Measurements from ENCODE around the gene FBXO36. TPM values are rescaled to one million over a fixed set of nuclear protein-coding genes. Genes with fewer than 3 reads are reported as not detected.

Gene FBXO36
- total RNA-seq, 2 donors from 2014 or later, result 6.7 to 13.3 TPM

DNA sequence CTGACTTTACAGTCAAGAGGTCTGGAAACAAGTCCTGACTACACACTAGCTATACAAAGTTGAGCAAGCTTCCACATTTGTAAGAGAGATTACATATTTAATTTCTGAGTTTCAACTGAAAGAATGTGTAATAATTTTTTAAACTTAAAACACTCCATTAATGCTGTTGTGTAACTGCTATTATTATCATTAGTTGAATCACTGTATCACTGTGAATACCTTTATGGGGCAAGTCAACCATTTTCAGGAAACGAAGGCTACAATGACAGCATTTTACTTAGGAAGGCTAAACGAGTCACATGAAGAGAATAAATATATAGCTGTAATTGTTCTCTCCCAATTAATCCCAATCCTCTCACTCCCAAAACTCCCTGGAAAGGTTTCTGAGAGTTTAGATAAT lies 46.8 kb upstream of the FBXO36 start:
- H3K27me3 Mint-ChIP-seq (ENCODE audit: insufficient read depth), result no peaks in the 10 kb centered on the region
- peaks cover 39% of the 10 kb centered on the region for H3K36me3 Mint-ChIP-seq (ENCODE audit: low read depth)
- H3K9me3 Mint-ChIP-seq, result peaks cover 2% of the 10 kb centered on the region
- Histone ChIP-seq H3K4me1 (ENCODE audit: control insufficient read depth, insufficient read depth, low read length) (no peaks in the 10 kb centered on the region), H3K36me3 (ENCODE audit: control insufficient read depth, insufficient read depth, low read length) (peaks cover 68% of the 10 kb centered on the region), H3K4me3 (ENCODE audit: low read length) (no peak overlapping the region), H3K9me3 (ENCODE audit: control insufficient read depth, low read length) (peaks cover 6% of the 10 kb centered on the region), H3K27ac (ENCODE audit: low read depth, low read length) (no peak overlapping the region), H3K9ac (ENCODE audit: extremely low read depth, low read length, poor library complexity, severe bottlenecking) (no peak overlapping the region), H3K27me3 (ENCODE audit: control insufficient read depth, insufficient read depth, low read length, poor library complexity, severe bottlenecking) (no peaks in the 10 kb centered on the region)
- peak overlapping the region; percentile 26 for H3K27ac Mint-ChIP-seq
- TF ChIP-seq CTCF (conservative IDR thresholded peaks at IDR 0.05), result no peak
- no peak for DNase-seq
- WGBS, 2 experiments (ENCODE audit: insufficient coverage in 1 of 2, insufficient read length in 1 of 2), result 84 to 100% methylated on average over 1 to 2 of the region's 2 CpGs
- no peak overlapping the region for H3K4me3 Mint-ChIP-seq
- no peaks in the 10 kb centered on the region for H3K4me1 Mint-ChIP-seq

DNA sequence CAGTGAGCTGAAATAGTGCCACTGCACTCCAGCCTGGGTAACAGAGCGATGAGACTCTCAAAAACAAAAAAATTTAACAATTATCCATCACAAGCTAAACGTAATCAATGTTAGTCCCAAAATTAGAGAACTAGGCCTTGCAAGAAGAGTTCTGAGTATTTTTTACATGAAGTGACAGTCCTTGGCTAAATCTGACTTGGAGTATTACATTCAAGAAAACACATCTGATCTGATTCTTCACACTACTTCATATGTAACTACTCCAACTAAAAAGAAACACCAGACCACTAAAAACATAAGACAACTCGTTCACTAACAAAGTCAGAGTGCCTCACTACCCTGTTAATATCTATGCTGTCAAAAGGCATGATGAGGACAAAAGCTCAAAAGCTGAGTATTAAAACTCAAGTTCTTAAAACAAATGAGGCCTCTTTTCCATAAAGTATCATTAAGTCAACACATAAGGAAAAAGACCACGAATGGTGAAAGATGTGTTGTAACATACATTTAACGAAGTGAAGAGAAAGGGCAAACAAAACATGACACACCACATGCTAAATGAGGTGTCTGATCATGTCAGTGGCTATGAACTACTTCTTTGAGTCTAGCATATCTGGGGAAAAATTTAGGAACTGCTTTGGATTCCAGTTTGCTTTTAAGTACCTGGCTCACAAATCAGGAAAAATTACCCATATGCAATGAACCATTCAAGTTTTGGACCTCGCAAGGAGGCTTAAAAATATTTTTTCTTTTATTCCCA lies 42.9 kb upstream of the FBXO36 start:
- no peak overlapping the region for H3K4me3 ChIP-seq (ENCODE audit: low read length)
- H3K9me3 Mint-ChIP-seq, result peaks cover 2% of the 10 kb centered on the region
- peaks cover 8% of the 10 kb centered on the region for H3K4me1 ChIP-seq (ENCODE audit: control insufficient read depth, insufficient read depth, low read length)
- H3K27me3 ChIP-seq (ENCODE audit: control insufficient read depth, insufficient read depth, low read length, poor library complexity, severe bottlenecking), result no peaks in the 10 kb centered on the region
- peak overlapping the region; percentile 55 for H3K27ac Mint-ChIP-seq
- peaks cover 13% of the 10 kb centered on the region for H3K4me1 Mint-ChIP-seq
- H3K36me3 ChIP-seq (ENCODE audit: control insufficient read depth, insufficient read depth, low read length), result peaks cover 51% of the 10 kb centered on the region
- peaks cover 30% of the 10 kb centered on the region for H3K36me3 Mint-ChIP-seq (ENCODE audit: low read depth)
- no peaks in the 10 kb centered on the region for H3K27me3 Mint-ChIP-seq (ENCODE audit: insufficient read depth)
- H3K9me3 ChIP-seq (ENCODE audit: control insufficient read depth, low read length), result peaks cover 6% of the 10 kb centered on the region
- WGBS, 2 experiments (ENCODE audit: insufficient coverage in 1 of 2, insufficient read length in 1 of 2), result 95 to 96% methylated on average over 3 to 6 of the region's 6 CpGs
- no peak overlapping the region for H3K27ac ChIP-seq (ENCODE audit: low read depth, low read length)
- H3K4me3 Mint-ChIP-seq, result no peak overlapping the region
- TF ChIP-seq CTCF (conservative IDR thresholded peaks at IDR 0.05), result no peak
- no peak overlapping the region for H3K9ac ChIP-seq (ENCODE audit: extremely low read depth, low read length, poor library complexity, severe bottlenecking)
- no peak for DNase-seq

DNA sequence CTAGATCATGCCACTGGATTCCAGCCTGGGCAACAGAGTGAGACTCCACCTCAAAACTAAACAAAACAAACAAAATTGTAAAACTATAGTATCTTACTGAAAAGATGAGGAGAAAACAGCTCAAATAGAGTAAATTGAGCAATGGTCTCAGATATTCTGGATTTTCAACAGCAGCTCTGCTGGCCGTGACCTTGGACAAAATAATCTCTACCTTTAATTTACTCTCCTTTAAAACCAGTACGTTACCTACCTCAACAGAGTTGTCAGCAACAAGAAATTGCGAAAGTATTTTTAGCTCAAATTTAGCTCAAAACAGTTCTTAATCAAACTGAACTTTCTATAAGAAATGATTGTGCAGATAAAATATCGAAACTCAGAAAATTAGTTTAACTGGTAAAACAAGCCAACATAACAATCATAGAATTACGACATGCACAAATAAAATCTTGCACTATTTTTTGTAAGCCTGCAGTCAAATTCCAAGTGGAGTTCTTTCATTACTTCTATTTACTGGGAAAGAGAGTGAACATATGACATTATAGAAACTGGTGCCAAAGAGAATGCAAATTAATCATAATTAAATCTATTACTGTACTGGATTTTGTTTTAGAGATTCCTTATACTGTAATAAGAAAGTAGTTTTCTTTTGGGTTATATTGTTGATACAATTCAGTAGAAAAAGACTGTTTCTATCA lies 41.3 kb upstream of the FBXO36 start:
- peaks cover 6% of the 10 kb centered on the region for H3K9me3 ChIP-seq (ENCODE audit: control insufficient read depth, low read length)
- Mint-ChIP-seq H3K27me3 (ENCODE audit: insufficient read depth) (no peaks in the 10 kb centered on the region), H3K9me3 (peaks cover 2% of the 10 kb centered on the region), H3K36me3 (ENCODE audit: low read depth) (peaks cover 30% of the 10 kb centered on the region), H3K4me3 (no peak overlapping the region), H3K27ac (no peak overlapping the region), H3K4me1 (peaks cover 23% of the 10 kb centered on the region)
- no peak for TF ChIP-seq CTCF (conservative IDR thresholded peaks at IDR 0.05)
- H3K4me3 ChIP-seq (ENCODE audit: low read length), result no peak overlapping the region
- H3K9ac ChIP-seq (ENCODE audit: extremely low read depth, low read length, poor library complexity, severe bottlenecking), result no peak overlapping the region
- no peak for DNase-seq
- no peak overlapping the region for H3K27ac ChIP-seq (ENCODE audit: low read depth, low read length)
- 95 to 100% methylated on average over 2 to 5 of the region's 5 CpGs for WGBS, 2 experiments (ENCODE audit: insufficient coverage in 1 of 2, insufficient read length in 1 of 2)
- peaks cover 47% of the 10 kb centered on the region for H3K36me3 ChIP-seq (ENCODE audit: control insufficient read depth, insufficient read depth, low read length)
- peaks cover 8% of the 10 kb centered on the region for H3K4me1 ChIP-seq (ENCODE audit: control insufficient read depth, insufficient read depth, low read length)
- H3K27me3 ChIP-seq (ENCODE audit: control insufficient read depth, insufficient read depth, low read length, poor library complexity, severe bottlenecking), result no peaks in the 10 kb centered on the region
